HepG2 (cell line): ENCODE results near the gene ABCC5. TPM values are rescaled to one million over a fixed set of nuclear protein-coding genes. Genes with fewer than 3 reads are reported as not detected.

Experiments used
- CREM ChIP-seq, 2 experiments: sonication (generic) in 1 of 2; formaldehyde crosslinking in 1 of 2; IDR thresholded peaks; 2 replicates each; pipeline versions ENCODE4 v1.4.0 to v1.6.1; 2016 to 2020; ENCODE audit warnings: antibody characterized with exemption in 1 of 2, mild to moderate bottlenecking in 1 of 2, missing genetic modification reagents in 1 of 2
- ERF ChIP-seq: IDR thresholded peaks from 2 replicates; pipeline ENCODE4 v1.6.1; 2018; ENCODE audit warnings: missing biosample characterization, missing genetic modification reagents
- HDAC2 ChIP-seq: sonication (generic); formaldehyde crosslinking; IDR thresholded peaks from 2 replicates; pipeline ENCODE4 v1.4.0; 2020; ENCODE audit warnings: missing genetic modification reagents
- HHEX ChIP-seq: IDR thresholded peaks from 2 replicates; pipeline ENCODE4 v1.6.1; 2016; ENCODE audit warnings: control low read depth
- MIER3 ChIP-seq: IDR thresholded peaks from 2 replicates; pipeline ENCODE4 v1.6.1; 2016; ENCODE audit warnings: missing compliant biosample characterization, borderline replicate concordance
- RARA ChIP-seq: IDR thresholded peaks from 2 replicates; pipeline ENCODE4 v1.6.1; 2016; ENCODE audit warnings: missing genetic modification reagents, missing compliant biosample characterization
- RARG ChIP-seq: sonication (generic); formaldehyde crosslinking; IDR thresholded peaks from 2 replicates; pipeline ENCODE4 v1.4.0; 2020; ENCODE audit warnings: low read depth, mild to moderate bottlenecking, missing genetic modification reagents
- SMAD3 ChIP-seq: sonication (generic); formaldehyde crosslinking; IDR thresholded peaks from 2 replicates; pipeline ENCODE4 v1.4.0; 2020; ENCODE audit warnings: missing genetic modification reagents
- STAG1 ChIP-seq: sonication (generic); formaldehyde crosslinking; IDR thresholded peaks from 2 replicates; pipeline ENCODE4 v1.4.0; 2020; ENCODE audit warnings: missing genetic modification reagents
- TCF7 ChIP-seq: sonication (generic); IDR thresholded peaks from 2 replicates; pipeline ENCODE4 v1.6.1; 2016; ENCODE audit warnings: antibody characterized with exemption, low read depth
- ZNF335 ChIP-seq: sonication (generic); formaldehyde crosslinking; IDR thresholded peaks from 2 replicates; pipeline ENCODE4 v1.4.0; 2020; ENCODE audit warnings: missing genetic modification reagents
- ZNF629 ChIP-seq: sonication (generic); formaldehyde crosslinking; conservative IDR thresholded peaks from 2 replicates; pipeline ENCODE4 v1.5.0; 2020; ENCODE audit warnings: missing genetic modification reagents
- polyA plus RNA-seq, 8 experiments: library from polyadenylated mRNA; depleted of rRNA in 3 of 8; stranded (reverse) in 7 of 8; unstranded in 1 of 8; fragments of >200 nt; fragmentation: Illumina TruSeq in 4 of 8; extraction: Trizol in 4 of 8; gene quantifications; 2 replicates each; pipeline versions ENCODE4 v1.2.1 to v1.2.3, GENCODE V29; 2011 to 2016; ENCODE audit warnings: low read depth in 4 of 8, missing spikeins in 1 of 8, mixed read lengths in 1 of 8; ENCODE audit not compliant: insufficient read depth in 1 of 8
- total RNA-seq, 5 experiments: library from RNA; depleted of rRNA; stranded (reverse); fragments of >200 nt; fragmentation: Illumina TruSeq; extraction: Trizol; gene quantifications; 2 replicates each; pipeline ENCODE4 v1.2.3, GENCODE V29; 2016; ENCODE audit warnings: low read depth in 1 of 5
- TF ChIP-seq, protein P1 (sequence below): sonication (generic); formaldehyde crosslinking; IDR thresholded peaks from 2 replicates; pipeline ENCODE4 v1.8.0; 2022; ENCODE audit warnings: mild to moderate bottlenecking, missing genetic modification reagents
- TF ChIP-seq, protein P2 (sequence below): sonication (generic); formaldehyde crosslinking; IDR thresholded peaks from 2 replicates; pipeline ENCODE4 v1.5.0; 2020; ENCODE audit warnings: mild to moderate bottlenecking, missing genetic modification reagents, moderate library complexity
- TF ChIP-seq, protein P3 (sequence below): sonication (generic); formaldehyde crosslinking; IDR thresholded peaks from 2 replicates; pipeline ENCODE4 v1.9.0; 2021; ENCODE audit warnings: missing genetic modification reagents, borderline replicate concordance
- TF ChIP-seq, protein P4 (sequence below), 2 experiments: fragments of 450-650 bp in 1 of 2; sonication (generic) in 1 of 2; formaldehyde crosslinking; IDR thresholded peaks; 2 replicates each; pipeline versions ENCODE4 v1.5.0 to v1.8.0; 2020 to 2022; ENCODE audit warnings: mild to moderate bottlenecking in 1 of 2, missing genetic modification reagents in 1 of 2
- TF ChIP-seq, protein P5 (sequence below): sonication (generic); formaldehyde crosslinking; IDR thresholded peaks from 2 replicates; pipeline ENCODE4 v1.4.0; 2020; ENCODE audit warnings: mild to moderate bottlenecking, missing genetic modification reagents

Gene ABCC5
- total and polyA plus RNA-seq, 2 of the 13 experiments (the other 11 are each of a cell fraction or from before 2014, with no cell fraction given): 12.5 to 12.7 TPM

DNA sequence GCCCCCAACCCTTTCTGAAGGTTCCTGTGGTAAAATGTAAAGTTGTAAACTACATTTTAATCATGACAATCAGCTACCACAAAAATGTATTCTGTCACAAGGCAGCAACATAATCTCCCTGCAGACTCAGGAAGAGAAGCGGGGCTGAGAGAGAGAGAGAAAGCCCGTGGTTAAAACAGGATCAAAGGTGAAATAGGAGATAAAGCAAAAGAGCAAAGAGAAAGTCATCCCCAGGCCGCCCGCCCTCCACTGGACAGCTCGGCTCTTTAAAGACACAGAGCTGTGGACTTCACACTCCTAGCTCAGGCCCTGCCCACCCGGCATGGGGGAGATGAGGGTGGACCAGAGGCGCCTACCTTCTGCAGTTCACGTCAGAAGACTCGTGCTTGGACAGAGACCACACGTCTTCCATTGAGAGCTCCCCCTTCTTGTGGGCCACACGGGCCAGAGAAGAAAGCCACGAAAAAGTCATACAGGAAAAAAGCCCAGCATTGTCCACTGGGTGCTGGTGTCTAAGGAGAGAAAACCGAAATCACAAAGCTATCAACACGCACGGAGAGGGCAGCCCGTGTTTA lies 29.4 kb downstream of the ABCC5 start (continued):
- TF ChIP-seq MIER3 (CRISPR knock-in tag): peak; percentile 49; the same call in 1 of the 2 replicates
- peak; percentile 57; the same call in 1 of the 2 replicates for TF ChIP-seq HDAC2 (CRISPR knock-in tag)
- peak; percentile 24; the same call in 1 of the 2 replicates for TF ChIP-seq STAG1
- TF ChIP-seq ZNF335 (CRISPR knock-in tag): no peak
- TF ChIP-seq, protein P1, sequence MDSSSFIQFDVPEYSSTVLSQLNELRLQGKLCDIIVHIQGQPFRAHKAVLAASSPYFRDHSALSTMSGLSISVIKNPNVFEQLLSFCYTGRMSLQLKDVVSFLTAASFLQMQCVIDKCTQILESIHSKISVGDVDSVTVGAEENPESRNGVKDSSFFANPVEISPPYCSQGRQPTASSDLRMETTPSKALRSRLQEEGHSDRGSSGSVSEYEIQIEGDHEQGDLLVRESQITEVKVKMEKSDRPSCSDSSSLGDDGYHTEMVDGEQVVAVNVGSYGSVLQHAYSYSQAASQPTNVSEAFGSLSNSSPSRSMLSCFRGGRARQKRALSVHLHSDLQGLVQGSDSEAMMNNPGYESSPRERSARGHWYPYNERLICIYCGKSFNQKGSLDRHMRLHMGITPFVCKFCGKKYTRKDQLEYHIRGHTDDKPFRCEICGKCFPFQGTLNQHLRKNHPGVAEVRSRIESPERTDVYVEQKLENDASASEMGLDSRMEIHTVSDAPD (CRISPR knock-in tag): peak; percentile 80; the same call in 1 of the 2 replicates
- TF ChIP-seq RARA (CRISPR knock-in tag): peak; percentile 45; the same call in 1 of the 2 replicates
- TF ChIP-seq ERF (CRISPR knock-in tag): peak; percentile 57
- TF ChIP-seq, protein P2, sequence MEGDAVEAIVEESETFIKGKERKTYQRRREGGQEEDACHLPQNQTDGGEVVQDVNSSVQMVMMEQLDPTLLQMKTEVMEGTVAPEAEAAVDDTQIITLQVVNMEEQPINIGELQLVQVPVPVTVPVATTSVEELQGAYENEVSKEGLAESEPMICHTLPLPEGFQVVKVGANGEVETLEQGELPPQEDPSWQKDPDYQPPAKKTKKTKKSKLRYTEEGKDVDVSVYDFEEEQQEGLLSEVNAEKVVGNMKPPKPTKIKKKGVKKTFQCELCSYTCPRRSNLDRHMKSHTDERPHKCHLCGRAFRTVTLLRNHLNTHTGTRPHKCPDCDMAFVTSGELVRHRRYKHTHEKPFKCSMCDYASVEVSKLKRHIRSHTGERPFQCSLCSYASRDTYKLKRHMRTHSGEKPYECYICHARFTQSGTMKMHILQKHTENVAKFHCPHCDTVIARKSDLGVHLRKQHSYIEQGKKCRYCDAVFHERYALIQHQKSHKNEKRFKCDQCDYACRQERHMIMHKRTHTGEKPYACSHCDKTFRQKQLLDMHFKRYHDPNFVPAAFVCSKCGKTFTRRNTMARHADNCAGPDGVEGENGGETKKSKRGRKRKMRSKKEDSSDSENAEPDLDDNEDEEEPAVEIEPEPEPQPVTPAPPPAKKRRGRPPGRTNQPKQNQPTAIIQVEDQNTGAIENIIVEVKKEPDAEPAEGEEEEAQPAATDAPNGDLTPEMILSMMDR (CRISPR knock-in tag): peak; percentile 57
- TF ChIP-seq HHEX (CRISPR knock-in tag): no peak
- TF ChIP-seq, protein P3, sequence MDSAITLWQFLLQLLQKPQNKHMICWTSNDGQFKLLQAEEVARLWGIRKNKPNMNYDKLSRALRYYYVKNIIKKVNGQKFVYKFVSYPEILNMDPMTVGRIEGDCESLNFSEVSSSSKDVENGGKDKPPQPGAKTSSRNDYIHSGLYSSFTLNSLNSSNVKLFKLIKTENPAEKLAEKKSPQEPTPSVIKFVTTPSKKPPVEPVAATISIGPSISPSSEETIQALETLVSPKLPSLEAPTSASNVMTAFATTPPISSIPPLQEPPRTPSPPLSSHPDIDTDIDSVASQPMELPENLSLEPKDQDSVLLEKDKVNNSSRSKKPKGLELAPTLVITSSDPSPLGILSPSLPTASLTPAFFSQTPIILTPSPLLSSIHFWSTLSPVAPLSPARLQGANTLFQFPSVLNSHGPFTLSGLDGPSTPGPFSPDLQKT (CRISPR knock-in tag): no peak
- 0 out of 2 replicates have a peak, but pooled peaks have one; percentile 31 for TF ChIP-seq SMAD3 (CRISPR knock-in tag)
- TF ChIP-seq TCF7: peak; percentile 82
- TF ChIP-seq, protein P4, sequence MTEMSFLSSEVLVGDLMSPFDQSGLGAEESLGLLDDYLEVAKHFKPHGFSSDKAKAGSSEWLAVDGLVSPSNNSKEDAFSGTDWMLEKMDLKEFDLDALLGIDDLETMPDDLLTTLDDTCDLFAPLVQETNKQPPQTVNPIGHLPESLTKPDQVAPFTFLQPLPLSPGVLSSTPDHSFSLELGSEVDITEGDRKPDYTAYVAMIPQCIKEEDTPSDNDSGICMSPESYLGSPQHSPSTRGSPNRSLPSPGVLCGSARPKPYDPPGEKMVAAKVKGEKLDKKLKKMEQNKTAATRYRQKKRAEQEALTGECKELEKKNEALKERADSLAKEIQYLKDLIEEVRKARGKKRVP (CRISPR knock-in tag; IDR thresholded peaks at IDR 0.05): no peak
- no peak for TF ChIP-seq ZNF629 (CRISPR knock-in tag)
- TF ChIP-seq RARG: no peak
- TF ChIP-seq, protein P5, sequence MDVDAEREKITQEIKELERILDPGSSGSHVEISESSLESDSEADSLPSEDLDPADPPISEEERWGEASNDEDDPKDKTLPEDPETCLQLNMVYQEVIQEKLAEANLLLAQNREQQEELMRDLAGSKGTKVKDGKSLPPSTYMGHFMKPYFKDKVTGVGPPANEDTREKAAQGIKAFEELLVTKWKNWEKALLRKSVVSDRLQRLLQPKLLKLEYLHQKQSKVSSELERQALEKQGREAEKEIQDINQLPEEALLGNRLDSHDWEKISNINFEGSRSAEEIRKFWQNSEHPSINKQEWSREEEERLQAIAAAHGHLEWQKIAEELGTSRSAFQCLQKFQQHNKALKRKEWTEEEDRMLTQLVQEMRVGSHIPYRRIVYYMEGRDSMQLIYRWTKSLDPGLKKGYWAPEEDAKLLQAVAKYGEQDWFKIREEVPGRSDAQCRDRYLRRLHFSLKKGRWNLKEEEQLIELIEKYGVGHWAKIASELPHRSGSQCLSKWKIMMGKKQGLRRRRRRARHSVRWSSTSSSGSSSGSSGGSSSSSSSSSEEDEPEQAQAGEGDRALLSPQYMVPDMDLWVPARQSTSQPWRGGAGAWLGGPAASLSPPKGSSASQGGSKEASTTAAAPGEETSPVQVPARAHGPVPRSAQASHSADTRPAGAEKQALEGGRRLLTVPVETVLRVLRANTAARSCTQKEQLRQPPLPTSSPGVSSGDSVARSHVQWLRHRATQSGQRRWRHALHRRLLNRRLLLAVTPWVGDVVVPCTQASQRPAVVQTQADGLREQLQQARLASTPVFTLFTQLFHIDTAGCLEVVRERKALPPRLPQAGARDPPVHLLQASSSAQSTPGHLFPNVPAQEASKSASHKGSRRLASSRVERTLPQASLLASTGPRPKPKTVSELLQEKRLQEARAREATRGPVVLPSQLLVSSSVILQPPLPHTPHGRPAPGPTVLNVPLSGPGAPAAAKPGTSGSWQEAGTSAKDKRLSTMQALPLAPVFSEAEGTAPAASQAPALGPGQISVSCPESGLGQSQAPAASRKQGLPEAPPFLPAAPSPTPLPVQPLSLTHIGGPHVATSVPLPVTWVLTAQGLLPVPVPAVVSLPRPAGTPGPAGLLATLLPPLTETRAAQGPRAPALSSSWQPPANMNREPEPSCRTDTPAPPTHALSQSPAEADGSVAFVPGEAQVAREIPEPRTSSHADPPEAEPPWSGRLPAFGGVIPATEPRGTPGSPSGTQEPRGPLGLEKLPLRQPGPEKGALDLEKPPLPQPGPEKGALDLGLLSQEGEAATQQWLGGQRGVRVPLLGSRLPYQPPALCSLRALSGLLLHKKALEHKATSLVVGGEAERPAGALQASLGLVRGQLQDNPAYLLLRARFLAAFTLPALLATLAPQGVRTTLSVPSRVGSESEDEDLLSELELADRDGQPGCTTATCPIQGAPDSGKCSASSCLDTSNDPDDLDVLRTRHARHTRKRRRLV: no peak
- TF ChIP-seq CREM (IDR thresholded peaks at IDR 0.05): peak; percentile 59; the same call in 1 of the 2 replicates
- no peak for TF ChIP-seq CREM (CRISPR knock-in tag; IDR thresholded peaks at IDR 0.05)
